Gastrocnemius medialis (tissue), 4 donors: ENCODE results near the gene TMCC1.

Experiments
- CTCF ChIP-seq, 5 experiments: fragments of 450-650 bp in 3 of 5; fragments of 200-600 bp in 2 of 5; sonication (generic) in 2 of 5; IDR thresholded peaks in 4 of 5; conservative IDR thresholded peaks in 1 of 5; 1 replicate in 4 of 5; 2 replicates in 1 of 5; pipeline ENCODE4 v1.5.1; 2016 to 2019; ENCODE audit warnings: antibody characterized with exemption in 5 of 5, mild to moderate bottlenecking in 3 of 5, moderate library complexity in 3 of 5
- POLR2A ChIP-seq, 2 donors: fragments of 450-650 bp; IDR thresholded peaks; one replicate each; pipeline ENCODE4 v1.6.1; 2017; ENCODE audit warnings: antibody characterized with exemption in 2 of 2, mild to moderate bottlenecking in 2 of 2, moderate library complexity in 2 of 2

DNA sequence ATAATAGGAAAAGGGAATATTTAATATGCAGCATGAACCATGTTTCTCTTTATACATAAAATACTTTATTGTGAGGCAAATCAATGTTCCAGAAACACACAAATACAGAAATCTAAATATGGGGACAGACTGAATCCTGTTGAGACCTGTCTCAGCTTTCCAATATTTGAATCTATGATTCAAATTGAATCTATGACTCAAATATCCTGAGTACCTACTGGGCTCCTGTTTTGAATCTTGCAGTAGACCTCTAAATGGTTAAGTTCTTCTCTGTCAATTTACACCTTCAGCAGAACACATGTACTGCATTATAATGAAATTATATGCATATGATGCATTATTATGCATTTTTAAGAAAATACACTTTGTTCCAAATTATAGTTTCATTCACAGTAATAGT is 143.8 kb downstream of the TMCC1 start:
- no peak for TF ChIP-seq CTCF (IDR thresholded peaks at IDR 0.05 in 4 of 5, conservative IDR thresholded peaks at IDR 0.05 in 1 of 5)
- TF ChIP-seq POLR2A (IDR thresholded peaks at IDR 0.05) = no peak
